Measurements from ENCODE around the gene GIGYF1. TPM values are rescaled to one million over a fixed set of nuclear protein-coding genes. Genes with fewer than 3 reads are reported as not detected.

Gene GIGYF1
- total RNA-seq, 1 donor from 2014 or later, result 29.4 TPM

GRCh38 chr7:100686201-100686821, 7.7 kb downstream of the GIGYF1 start:
- ATAC-seq (no peak), DNase-seq (peak; percentile 39)
- intact Hi-C loops (cut with micrococcal nuclease), result no loop called here

- DNase-seq (peak; percentile 24), ATAC-seq (no peak)
- intact Hi-C loops (cut with micrococcal nuclease), result no loop called here
These were observed 8.4 kb downstream of the GIGYF1 start for GRCh38 chr7:100685631-100686145.

GRCh38 chr7:100685049-100685605, 8.9 kb downstream of the GIGYF1 start:
- ATAC-seq, result no peak
- intact Hi-C loops (cut with micrococcal nuclease), result no loop called here
- DNase-seq, result no peak

- intact Hi-C loops (cut with micrococcal nuclease), result no loop called here
- no peak for ATAC-seq
- peak; percentile 20 for DNase-seq
These were observed 9.5 kb downstream of the GIGYF1 start for GRCh38 chr7:100684534-100685042.

GRCh38 chr7:100683659-100684533, 10.2 kb downstream of the GIGYF1 start:
- DNase-seq (no peak), ATAC-seq (no peak)

GRCh38 chr7:100682991-100683658, 10.9 kb downstream of the GIGYF1 start:
- no peak for DNase-seq
- no peak for ATAC-seq
- intact Hi-C loops (cut with micrococcal nuclease), result no loop called here

More at GRCh38 chr7:100683659-100684533, 10.2 kb downstream of the GIGYF1 start:
- intact Hi-C loops (cut with micrococcal nuclease), result no loop called here

- intact Hi-C loops (cut with micrococcal nuclease), result no loop called here
These were observed 11.8 kb downstream of the GIGYF1 start for GRCh38 chr7:100682228-100682741.

GRCh38 chr7:100681491-100682227, 12.4 kb downstream of the GIGYF1 start:
- DNase-seq (peak; percentile 38), ATAC-seq (no peak)
- intact Hi-C loops (cut with micrococcal nuclease), result no loop called here

More at GRCh38 chr7:100682228-100682741, 11.8 kb downstream of the GIGYF1 start:
- no peak for ATAC-seq
- DNase-seq, result no peak

- intact Hi-C loops (cut with micrococcal nuclease), result no loop called here
- DNase-seq (peak; percentile 43), ATAC-seq (no peak)
These were observed 13.3 kb downstream of the GIGYF1 start for GRCh38 chr7:100680576-100681271.

- ATAC-seq (peak; percentile 48), DNase-seq (peak; percentile 61)
- intact Hi-C loops (cut with micrococcal nuclease), result no loop called here
These were observed 14.0 kb downstream of the GIGYF1 start for GRCh38 chr7:100679927-100680575.

GRCh38 chr7:100679129-100679926, 14.7 kb downstream of the GIGYF1 start:
- ATAC-seq (no peak), DNase-seq (peak; percentile 37)
- intact Hi-C loops (cut with micrococcal nuclease), result no loop called here

- ATAC-seq (no peak), DNase-seq (peak; percentile 45)
- intact Hi-C loops (cut with micrococcal nuclease), result no loop called here
These were observed 15.6 kb downstream of the GIGYF1 start for GRCh38 chr7:100678291-100678984.

- intact Hi-C loops (cut with micrococcal nuclease), result no loop called here
- DNase-seq (peak; percentile 31), ATAC-seq (no peak)
These were observed 16.5 kb downstream of the GIGYF1 start for GRCh38 chr7:100677308-100678267.

- intact Hi-C loops (cut with micrococcal nuclease), result no loop called here
- DNase-seq, result peak; percentile 45
These were observed 17.3 kb downstream of the GIGYF1 start for GRCh38 chr7:100676501-100677306.

More at GRCh38 chr7:100676501-100677306, 17.3 kb downstream of the GIGYF1 start:
- ATAC-seq, result no peak

All from left ventricle myocardium superior (tissue), 1 donor.